Pancreas (tissue), 10 donors: ENCODE data around the gene ZFAND3. TPM values are rescaled to one million over a fixed set of nuclear protein-coding genes. Genes with fewer than 3 reads are reported as not detected.

Experiments
- ATAC-seq, 4 donors: fragments of 200-7000 bp; cut with Tn5 transposase; one replicate each; pipeline versions ENCODE4 v1.8.0 to v1.9.1; 2020; ENCODE audit warnings: mild to moderate bottlenecking in 4 of 4, moderate library complexity in 4 of 4
- DNase-seq, 6 donors: peaks; one replicate each; pipeline ENCODE4 v3.0.0-alpha.2; 2020
- FAIRE-seq: peaks from 2 replicates; lab custom pipeline; 2012; peaks lifted over from hg19 to GRCh38; lab: Jason Lieb, UNC
- H3K27ac ChIP-seq, 4 donors: fragments of 200-600 bp; sonication (generic); 1 replicate in 3 of 4; 2 replicates in 1 of 4; pipeline versions ENCODE4 v1.5.0 to v1.8.0; 2020
- H3K27me3 ChIP-seq, 4 donors: fragments of 200-600 bp; one replicate each; pipeline ENCODE4 v1.8.0; 2021
- H3K36me3 ChIP-seq, 3 donors: fragments of 200-600 bp; sonication (generic) in 1 of 3; one replicate each; pipeline versions ENCODE4 v1.5.0 to v1.8.0; 2020 to 2021
- H3K4me1 ChIP-seq, 3 donors: fragments of 200-600 bp; one replicate each; pipeline ENCODE4 v1.8.0; 2021
- H3K4me3 ChIP-seq, 4 donors: fragments of 200-600 bp; sonication (generic) in 2 of 4; one replicate each; pipeline versions ENCODE4 v1.5.0 to v1.8.0; 2020 to 2021
- H3K9me3 ChIP-seq, 4 donors: fragments of 200-600 bp; one replicate each; pipeline ENCODE4 v1.8.0; 2021
- CTCF ChIP-seq, 4 donors: fragments of 200-600 bp; sonication (generic) in 3 of 4; IDR thresholded peaks; one replicate each; pipeline versions ENCODE4 v1.5.0 to v1.8.0; 2021; ENCODE audit warnings: antibody characterized with exemption in 4 of 4
- WGBS, 2 donors: extraction: QIAGEN DNeasy Blood & Tissue Kit; methylation state at CpG; one replicate each; pipeline ENCODE4 v1.1.7; 2013; 5-methylcytosine and 5-hydroxymethylcytosine counted together
- intact Hi-C, 3 donors: fragments of 100-400 bp; cut with DNase I; formaldehyde crosslinking; loops; one replicate each; pipeline versions ENCODE4 v1.11.1 to v1.14.2; 2022
- polyA plus RNA-seq, 2 donors: library from polyadenylated mRNA; stranded (reverse); fragments of 200-250 nt; gene quantifications; one replicate each; pipeline ENCODE4 v1.2.3, GENCODE V29; 2013
- total RNA-seq, 6 donors: library from RNA; stranded (reverse); fragmentation: NEBNext Ultra II Directional in 4 of 6; extraction: Animal tissue kit (Norgen Biotek cat#: 25700) in 4 of 6; gene quantifications; one replicate each; pipeline versions ENCODE4 v1.2.1 to v1.2.4, GENCODE V29; 2021 to 2023
- donor health status: healthy with polysubstance abuse.
- donor health status: DM: no; HTN: no; CAD: no; lungs with moderate emphysema.
- donor health status: DM: no; HTN: no; CAD: no.
- donor health status: control.
- donor health status: control.
- donor health status: Bipolar disorder and iron deficiency.
- donor health status: DM: yes; HTN: yes; CAD: no.
- donor health status: DM: no; HTN: no; CAD: no.
- donor health status: DM: no; HTN: no; CAD: no.
- donor health status: DM: yes; HTN: yes; CAD: no.

Gene ZFAND3
- total and polyA plus RNA-seq, 8 donors = 13.1 to 49.8 (median 31.8) TPM

- H3K36me3 ChIP-seq = no peaks in the 10 kb centered on the region
- WGBS, 2 donors = 64 to 68% methylated on average over 4 of the region's 4 CpGs
- H3K4me3 ChIP-seq = no peak overlapping the region
- no peak overlapping the region for H3K27ac ChIP-seq
- TF ChIP-seq CTCF (IDR thresholded peaks at IDR 0.05) = no peak
- no peak for ATAC-seq
- intact Hi-C loops = no loop called here
- no peaks in the 10 kb centered on the region for H3K27me3 ChIP-seq
- DNase-seq = no peak
- H3K9me3 ChIP-seq = no peaks in the 10 kb centered on the region
- H3K4me1 ChIP-seq = no peaks in the 10 kb centered on the region
- no peak for FAIRE-seq
Measured at GRCh38 chr6:37779111-37779800, 40.3 kb upstream of the ZFAND3 start.

- H3K9me3 ChIP-seq = no peaks in the 10 kb centered on the region
- H3K4me3 ChIP-seq = no peak overlapping the region
- H3K4me1 ChIP-seq = no peaks in the 10 kb centered on the region
- no peaks in the 10 kb centered on the region for H3K36me3 ChIP-seq
- 87 to 90% methylated on average over 6 to 7 of the region's 7 CpGs for WGBS, 2 donors
- H3K27me3 ChIP-seq = no peaks in the 10 kb centered on the region
- TF ChIP-seq CTCF (IDR thresholded peaks at IDR 0.05) = no peak
- no peak overlapping the region for H3K27ac ChIP-seq
- ATAC-seq (no peak), FAIRE-seq (no peak), DNase-seq (no peak)
- intact Hi-C loops = no loop called here
Measured at GRCh38 chr6:37779902-37780628, 39.5 kb upstream of the ZFAND3 start.

- no peaks in the 10 kb centered on the region for H3K9me3 ChIP-seq
- WGBS, 2 donors = 89 to 94% methylated on average over 2 of the region's 2 CpGs
- no peak for TF ChIP-seq CTCF (IDR thresholded peaks at IDR 0.05)
- H3K4me1 ChIP-seq = no peaks in the 10 kb centered on the region
- no peak for ATAC-seq
- H3K4me3 ChIP-seq = no peak overlapping the region
- intact Hi-C loops = no loop called here
- FAIRE-seq = no peak
- H3K27me3 ChIP-seq = no peaks in the 10 kb centered on the region
- H3K27ac ChIP-seq = no peak overlapping the region
- no peaks in the 10 kb centered on the region for H3K36me3 ChIP-seq
- no peak for DNase-seq
Measured at GRCh38 chr6:37781788-37782187, 37.7 kb upstream of the ZFAND3 start.

GRCh38 chr6:37783025-37783855, 36.3 kb upstream of the ZFAND3 start:
- peak in 1 of 6 donors; percentile 74 for DNase-seq
- ATAC-seq = peak in 3 of 4 donors; percentile 31 to 46 (median 31)
- no peak for TF ChIP-seq CTCF (IDR thresholded peaks at IDR 0.05)
- Histone ChIP-seq H3K4me1 (no peaks in the 10 kb centered on the region), H3K9me3 (no peaks in the 10 kb centered on the region), H3K27ac (no peak overlapping the region), H3K27me3 (no peaks in the 10 kb centered on the region), H3K4me3 (peak overlapping the region; percentile 3 to 51 (median 20)), H3K36me3 (no peaks in the 10 kb centered on the region)
- 46 to 48% methylated on average over 22 to 26 of the region's 26 CpGs for WGBS, 2 donors
- intact Hi-C loops = no loop called here
- no peak for FAIRE-seq
